Activated CD8-positive, alpha-beta memory T cell treated with anti-CD3 and anti-CD28 coated beads for 24 hours (primary cell): ENCODE results near the gene HOXB2.
"Not testable (repeated sequence)": the region's sequence is repeated elsewhere in the genome, so short reads cannot be mapped to it uniquely, and the experiment has no call there.

ENCODE experiments used
- DNase-seq: peaks from one replicate; pipeline ENCODE4 v3.0.0-alpha.2; 2020

The HOXB2 gene

GRCh38 chr17:48539177-48539576 is 5.7 kb downstream of the HOXB2 start:
- DNase-seq: no peak

GRCh38 chr17:48537316-48537715 is 7.6 kb downstream of the HOXB2 start:
- DNase-seq: no peak

- not testable (repeated sequence) for DNase-seq
These were observed 8.9 kb downstream of the HOXB2 start for GRCh38 chr17:48535793-48536559.

- DNase-seq: no peak
These were observed 12.6 kb downstream of the HOXB2 start for GRCh38 chr17:48532261-48532660.

GRCh38 chr17:48530887-48531272 is 14.0 kb downstream of the HOXB2 start, which contains the start of gene HOXB1:
Gene HOXB1, minus strand, starts transcription at chr17:48531011. Its CDS starts 107 bp downstream, at chr17:48530904.
- no peak for DNase-seq

- no peak for DNase-seq
These were observed 14.6 kb downstream of the HOXB2 start for GRCh38 chr17:48530208-48530886.

- no peak for DNase-seq
These were observed 15.3 kb downstream of the HOXB2 start for GRCh38 chr17:48529683-48530009.

GRCh38 chr17:48528936-48529682 is 15.8 kb downstream of the HOXB2 start:
- DNase-seq: no peak

GRCh38 chr17:48528153-48528935 is 16.6 kb downstream of the HOXB2 start:
- no peak for DNase-seq

GRCh38 chr17:48527547-48527932 is 17.4 kb downstream of the HOXB2 start:
- no peak for DNase-seq

GRCh38 chr17:48526608-48527546 is 18.0 kb downstream of the HOXB2 start:
- no peak for DNase-seq

GRCh38 chr17:48523010-48523409 is 21.9 kb downstream of the HOXB2 start:
- DNase-seq: no peak

GRCh38 chr17:48522031-48522653 is 22.8 kb downstream of the HOXB2 start:
- DNase-seq: no peak

- no peak for DNase-seq
These were observed 24.3 kb downstream of the HOXB2 start for GRCh38 chr17:48520631-48521079.

- DNase-seq: no peak
These were observed 25.5 kb downstream of the HOXB2 start for GRCh38 chr17:48519427-48519826.

- no peak for DNase-seq
These were observed 27.4 kb downstream of the HOXB2 start for GRCh38 chr17:48517478-48517877.

GRCh38 chr17:48515925-48516900 is 28.7 kb downstream of the HOXB2 start:
- DNase-seq: no peak

- DNase-seq: no peak
These were observed 30.4 kb downstream of the HOXB2 start for GRCh38 chr17:48514477-48514876.

- DNase-seq: no peak
These were observed 31.0 kb downstream of the HOXB2 start for GRCh38 chr17:48513666-48514455.
